Spinal cord (tissue), 10 donors: ENCODE data around the gene ATXN10. TPM values are rescaled to one million over a fixed set of nuclear protein-coding genes. Genes with fewer than 3 reads are reported as not detected.

Source experiments
- DNase-seq, 6 donors: peaks; one replicate each; pipeline versions ENCODE4 v3.0.0 to v3.0.0-alpha.2; 2013 to 2015; ENCODE audit warnings: low spot score in 6 of 6, low read depth in 4 of 6
- H3K27ac ChIP-seq: one replicate; pipeline ENCODE4 v1.5.1; 2013; ENCODE audit warnings: low read depth, low read length, control low read depth
- H3K27me3 ChIP-seq: one replicate; pipeline ENCODE4 v1.6.1; 2013; ENCODE audit warnings: low read length; ENCODE audit not compliant: control insufficient read depth, insufficient read depth
- H3K36me3 ChIP-seq: one replicate; pipeline ENCODE4 v1.6.1; 2013; ENCODE audit warnings: low read length; ENCODE audit not compliant: control insufficient read depth, insufficient read depth
- H3K4me1 ChIP-seq: one replicate; pipeline ENCODE4 v1.6.1; 2013; ENCODE audit warnings: low read length; ENCODE audit not compliant: control insufficient read depth, insufficient read depth
- H3K4me3 ChIP-seq: one replicate; pipeline ENCODE4 v1.5.1; 2013; ENCODE audit warnings: low read depth, low read length, control low read depth
- H3K9me3 ChIP-seq: one replicate; pipeline ENCODE4 v1.6.1; 2013; ENCODE audit warnings: low read length; ENCODE audit not compliant: control insufficient read depth, insufficient read depth
- WGBS: methylation state at CpG from one replicate; pipeline ENCODE4 v1.1.5; 2013; ENCODE audit warnings: missing lambda C conversion rate; ENCODE audit not compliant: insufficient coverage; 5-methylcytosine and 5-hydroxymethylcytosine counted together
- polyA plus RNA-seq, 2 donors: library from polyadenylated mRNA; unstranded; fragments of 120-200 nt; gene quantifications; one replicate each; pipeline ENCODE4 v1.2.1, GENCODE V29; 2013; ENCODE audit not compliant: insufficient read length in 2 of 2
- total RNA-seq, 2 donors: library from RNA; depleted of rRNA in 1 of 2; stranded (reverse); fragments of 120-200 nt in 1 of 2; fragments of >200 nt in 1 of 2; gene quantifications; one replicate each; pipeline versions ENCODE4 v1.2.3 to v1.2.4, GENCODE V29; 2013 to 2014
- donor health status: healthy.

Gene ATXN10
- total and polyA plus RNA-seq, 4 donors: 163 to 428 (median 339) TPM

GRCh38 chr22:45880716-45881523 lies 209.3 kb downstream of the ATXN10 start:
- peak in 2 of 6 donors; percentile 77 to 86 for DNase-seq
- H3K36me3 ChIP-seq: peaks cover 16% of the 10 kb centered on the region
- WGBS: 7% methylated on average over 47 of the region's 49 CpGs
- peaks cover 92% of the 10 kb centered on the region for H3K4me1 ChIP-seq
- peaks cover 3% of the 10 kb centered on the region for H3K27me3 ChIP-seq
- no peaks in the 10 kb centered on the region for H3K9me3 ChIP-seq
- H3K27ac ChIP-seq: peak overlapping the region; percentile 70
- no peak overlapping the region for H3K4me3 ChIP-seq

- 52% methylated on average over 6 of the region's 8 CpGs for WGBS
- Histone ChIP-seq H3K9me3 (no peaks in the 10 kb centered on the region), H3K36me3 (peaks cover 14% of the 10 kb centered on the region), H3K4me1 (peaks cover 92% of the 10 kb centered on the region), H3K4me3 (no peak overlapping the region), H3K27me3 (peaks cover 3% of the 10 kb centered on the region), H3K27ac (peak overlapping the region; percentile 55)
- no peak for DNase-seq
Observed at GRCh38 chr22:45881524-45881875, 209.9 kb downstream of the ATXN10 start.

DNA sequence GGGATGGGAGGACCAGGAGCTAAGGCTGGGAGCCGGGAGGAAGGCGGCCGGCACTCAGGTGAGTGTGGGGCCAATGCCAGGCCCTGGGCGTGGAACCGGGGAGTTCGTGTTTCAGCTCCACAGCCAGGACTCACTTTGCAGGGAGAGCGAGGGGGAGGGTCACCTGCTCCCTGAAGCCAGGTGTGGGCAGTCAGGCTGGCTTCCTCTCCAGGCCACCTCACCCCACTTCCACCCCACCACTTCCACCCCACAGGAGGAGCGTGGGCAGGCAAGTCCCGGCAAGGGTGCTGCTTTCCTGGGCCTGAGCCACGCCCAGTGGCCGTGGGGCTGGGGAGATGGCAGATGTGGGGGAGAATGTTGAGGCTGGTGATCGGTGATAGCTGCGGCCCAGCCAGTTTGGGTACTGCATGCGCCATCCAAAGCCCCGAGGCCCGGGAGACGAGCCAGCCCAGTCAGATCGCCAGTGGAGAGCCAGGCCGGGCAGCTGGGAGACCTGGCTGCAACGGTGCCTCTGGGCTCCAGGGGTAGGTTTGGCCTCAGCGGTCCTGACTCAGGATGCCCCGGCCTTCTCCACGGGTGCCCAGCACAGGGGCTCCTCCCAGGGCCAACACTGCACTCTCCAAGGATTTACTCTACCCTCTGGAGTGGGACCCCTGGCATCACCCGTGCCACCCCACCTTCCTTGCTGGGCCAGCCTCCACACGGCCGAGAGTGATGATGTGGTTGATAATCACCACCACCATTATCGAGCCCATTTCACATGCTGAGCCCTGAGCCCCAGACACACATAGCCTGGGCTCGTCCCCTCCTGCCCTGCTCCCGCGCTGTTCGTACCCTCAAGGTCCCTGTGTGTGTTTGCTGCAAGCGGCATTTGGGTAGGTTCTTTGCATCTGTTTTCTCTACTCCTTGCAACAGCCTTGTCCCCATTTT lies 211.5 kb downstream of the ATXN10 start:
- Histone ChIP-seq H3K9me3 (no peaks in the 10 kb centered on the region), H3K4me3 (no peak overlapping the region), H3K36me3 (peaks cover 11% of the 10 kb centered on the region), H3K27me3 (peaks cover 3% of the 10 kb centered on the region), H3K27ac (no peak overlapping the region), H3K4me1 (peaks cover 77% of the 10 kb centered on the region)
- no peak for DNase-seq
- 83% methylated on average over 22 of the region's 32 CpGs for WGBS

GRCh38 chr22:45883811-45884170 lies 212.2 kb downstream of the ATXN10 start:
- Histone ChIP-seq H3K4me3 (no peak overlapping the region), H3K27me3 (peaks cover 3% of the 10 kb centered on the region), H3K27ac (no peak overlapping the region), H3K36me3 (peaks cover 15% of the 10 kb centered on the region), H3K9me3 (no peaks in the 10 kb centered on the region), H3K4me1 (peaks cover 76% of the 10 kb centered on the region)
- 92% methylated on average over 5 of the region's 8 CpGs for WGBS
- no peak for DNase-seq

DNA sequence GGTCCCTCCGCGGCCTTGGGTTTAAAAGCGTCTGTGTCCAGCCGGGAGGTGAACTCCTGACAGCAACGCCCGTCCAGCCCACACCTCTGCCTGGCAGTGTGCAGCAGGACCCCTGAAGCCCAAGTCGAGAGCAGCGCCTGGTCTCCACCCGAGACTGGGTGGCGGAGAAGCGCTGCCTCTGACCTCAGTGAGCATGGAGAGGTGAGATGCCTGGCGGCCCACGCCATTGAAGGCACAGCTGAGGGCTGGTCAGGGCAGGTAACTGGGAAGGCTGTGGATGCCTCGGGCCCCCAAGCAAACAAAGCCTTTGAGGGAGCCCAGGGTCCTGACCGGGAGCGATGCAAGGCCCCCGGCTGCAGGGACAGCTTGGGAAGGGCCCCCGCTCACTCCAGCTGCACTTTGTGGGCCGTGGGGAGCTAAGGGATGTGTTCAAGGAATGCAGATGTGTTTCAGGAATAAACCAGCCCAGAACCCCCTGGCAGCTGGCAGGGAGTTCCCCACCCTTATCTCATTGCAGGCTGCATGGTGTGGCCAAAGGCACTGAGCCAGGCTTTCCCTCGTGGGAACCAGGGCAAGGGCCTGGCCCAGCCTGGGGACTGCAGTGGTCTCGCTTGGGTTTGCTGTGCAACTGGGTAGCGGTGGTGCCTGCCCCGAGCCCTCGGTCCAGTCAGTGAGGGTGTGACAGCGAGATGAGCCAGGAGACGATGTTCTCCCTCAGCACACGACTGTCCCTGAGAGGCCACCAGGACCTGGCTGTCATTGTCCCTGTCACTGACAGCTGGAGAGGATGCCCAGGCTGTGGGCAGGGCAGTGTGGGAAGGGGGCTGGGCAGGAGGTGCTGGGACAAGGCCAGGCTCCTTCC lies 212.8 kb downstream of the ATXN10 start:
- Histone ChIP-seq H3K4me3 (no peak overlapping the region), H3K27me3 (peaks cover 4% of the 10 kb centered on the region), H3K4me1 (peaks cover 78% of the 10 kb centered on the region), H3K36me3 (peaks cover 15% of the 10 kb centered on the region), H3K27ac (no peak overlapping the region), H3K9me3 (no peaks in the 10 kb centered on the region)
- no peak for DNase-seq
- WGBS: 80% methylated on average over 26 of the region's 27 CpGs

DNA sequence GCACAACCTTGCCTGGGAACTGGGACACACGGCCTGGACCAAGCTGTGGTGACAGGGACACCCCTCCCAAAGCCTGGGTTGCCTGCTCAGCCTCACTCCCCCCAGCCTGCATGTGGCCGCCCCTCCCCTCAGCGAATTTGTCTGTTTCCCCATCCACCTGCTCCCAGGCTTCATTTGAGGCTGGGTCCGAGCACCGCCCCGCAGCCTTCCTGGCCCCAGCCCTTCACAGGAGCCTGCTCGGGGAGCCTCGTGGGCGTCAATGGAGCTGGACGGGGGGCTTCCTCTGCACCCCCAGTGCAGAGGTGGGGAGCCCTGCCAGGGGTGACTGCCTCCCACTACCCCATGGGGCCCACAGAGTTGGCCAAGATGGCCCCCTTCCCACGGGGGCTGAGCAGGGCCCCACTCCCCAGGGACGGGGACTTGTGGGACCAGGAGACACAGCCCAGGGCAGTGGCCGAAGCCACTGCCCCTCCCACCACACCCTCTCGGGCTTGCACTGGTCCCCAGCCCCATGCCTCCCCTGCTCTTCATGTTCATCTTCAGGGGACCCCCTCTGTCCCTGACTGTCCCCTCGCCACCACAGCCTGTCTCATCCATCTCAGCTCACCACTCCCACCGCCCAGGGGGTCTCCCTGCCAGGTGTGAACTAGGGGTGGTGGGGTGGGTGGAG lies 213.7 kb downstream of the ATXN10 start:
- H3K27ac ChIP-seq: no peak overlapping the region
- WGBS: 81% methylated on average over 14 of the region's 16 CpGs
- H3K4me1 ChIP-seq: peaks cover 78% of the 10 kb centered on the region
- no peak overlapping the region for H3K4me3 ChIP-seq
- H3K9me3 ChIP-seq: no peaks in the 10 kb centered on the region
- peaks cover 15% of the 10 kb centered on the region for H3K36me3 ChIP-seq
- no peak for DNase-seq
- H3K27me3 ChIP-seq: peaks cover 2% of the 10 kb centered on the region

DNA sequence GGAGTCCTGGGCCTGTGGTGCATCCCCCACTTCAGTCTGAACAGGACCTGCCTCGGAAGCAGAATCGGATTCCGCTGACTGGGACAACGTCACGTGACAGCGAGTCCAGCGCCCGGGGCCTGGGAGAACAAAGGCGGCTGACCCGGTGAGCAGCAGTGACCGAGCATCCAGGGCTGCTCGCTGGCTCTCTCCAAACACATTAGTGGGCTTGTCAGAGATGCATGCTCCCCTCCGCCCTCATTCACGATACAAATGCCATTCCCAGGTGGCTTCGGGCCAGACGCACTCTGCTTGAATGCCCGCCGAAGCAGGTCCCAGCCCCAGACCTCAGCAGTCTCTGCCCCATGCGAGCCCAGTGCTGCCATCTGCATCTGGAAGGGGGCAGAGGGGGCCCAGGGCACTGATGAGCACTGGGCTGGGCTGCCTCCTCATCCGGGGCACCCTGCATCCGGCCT lies 214.3 kb downstream of the ATXN10 start:
- DNase-seq: peak in 2 of 6 donors; percentile 47 to 76
- no peak overlapping the region for H3K27ac ChIP-seq
- H3K4me3 ChIP-seq: no peak overlapping the region
- WGBS: 20% methylated on average over 21 of the region's 21 CpGs
- peaks cover 72% of the 10 kb centered on the region for H3K4me1 ChIP-seq
- H3K36me3 ChIP-seq: peaks cover 15% of the 10 kb centered on the region
- H3K9me3 ChIP-seq: no peaks in the 10 kb centered on the region
- peaks cover 2% of the 10 kb centered on the region for H3K27me3 ChIP-seq

- Histone ChIP-seq H3K36me3 (peaks cover 15% of the 10 kb centered on the region), H3K27me3 (peaks cover 2% of the 10 kb centered on the region)
Observed at GRCh38 chr22:45886540-45886939, 214.9 kb downstream of the ATXN10 start.

More at GRCh38 chr22:45886540-45886939, 214.9 kb downstream of the ATXN10 start:
- Histone ChIP-seq H3K4me3 (no peak overlapping the region), H3K4me1 (peaks cover 66% of the 10 kb centered on the region), H3K27ac (no peak overlapping the region), H3K9me3 (no peaks in the 10 kb centered on the region)
- WGBS: 93% methylated on average over 7 of the region's 7 CpGs
- no peak for DNase-seq
